GM19372 (cell line): ENCODE results near the gene CCDC97.
A peak's percentile ranks its signal among the peaks of the same experiment; 100 is the strongest.
"Not testable (repeated sequence)": the region's sequence is repeated elsewhere in the genome, so short reads cannot be mapped to it uniquely, and the experiment has no call there.

Source experiments
- ATAC-seq: cut with Tn5 transposase; IDR thresholded peaks from one replicate; pipeline ENCODE4 v1.9.1; 2021; ENCODE audit warnings: mild to moderate bottlenecking, low read depth, moderate library complexity; ENCODE audit not compliant: unreplicated experiment

CCDC97 gene

GRCh38 chr19:41330946-41331678 is 21.1 kb downstream of the CCDC97 start:
- ATAC-seq = no peak

- no peak for ATAC-seq
These were observed 22.0 kb downstream of the CCDC97 start for GRCh38 chr19:41332000-41332399.

DNA sequence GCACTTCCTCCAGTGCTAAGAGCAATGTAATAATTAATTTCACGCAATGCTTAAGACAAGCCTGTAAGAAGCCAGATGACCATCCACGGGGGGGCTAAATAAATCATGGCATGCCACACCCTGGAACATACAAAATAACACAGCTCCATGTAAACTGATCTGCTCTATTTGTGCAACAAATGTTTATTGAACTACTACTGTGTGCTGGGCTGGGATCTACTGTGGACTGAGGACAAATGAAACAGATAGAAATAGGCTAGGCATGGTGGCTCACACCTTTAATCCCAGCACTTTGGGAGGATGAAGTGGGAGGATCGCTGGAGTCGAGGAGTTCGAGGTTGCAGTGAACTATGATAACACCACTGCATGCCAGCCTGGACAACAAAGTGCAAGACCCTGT is 22.5 kb downstream of the CCDC97 start:
- no peak for ATAC-seq

DNA sequence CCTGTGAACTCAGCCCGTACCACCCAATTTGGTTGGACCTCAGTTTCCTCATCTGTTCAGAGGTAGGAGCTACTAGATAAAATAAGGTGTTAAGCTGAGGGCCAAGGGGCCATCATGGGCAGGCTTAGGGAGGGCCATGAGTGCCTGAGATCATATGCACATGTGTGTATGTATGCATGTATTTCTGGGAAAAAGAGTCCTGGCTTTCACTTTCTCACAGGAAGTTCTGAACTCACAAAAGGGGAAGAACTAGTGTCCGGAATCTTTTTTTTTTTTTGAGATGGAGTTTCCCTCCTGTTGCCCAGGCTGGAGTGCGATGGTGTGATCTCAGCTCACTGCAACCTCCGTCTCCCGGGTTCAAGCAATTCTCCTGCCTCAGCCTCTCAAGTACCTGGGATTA is 24.8 kb downstream of the CCDC97 start:
- no peak for ATAC-seq

GRCh38 chr19:41335467-41335866 is 25.5 kb downstream of the CCDC97 start:
- ATAC-seq = no peak

DNA sequence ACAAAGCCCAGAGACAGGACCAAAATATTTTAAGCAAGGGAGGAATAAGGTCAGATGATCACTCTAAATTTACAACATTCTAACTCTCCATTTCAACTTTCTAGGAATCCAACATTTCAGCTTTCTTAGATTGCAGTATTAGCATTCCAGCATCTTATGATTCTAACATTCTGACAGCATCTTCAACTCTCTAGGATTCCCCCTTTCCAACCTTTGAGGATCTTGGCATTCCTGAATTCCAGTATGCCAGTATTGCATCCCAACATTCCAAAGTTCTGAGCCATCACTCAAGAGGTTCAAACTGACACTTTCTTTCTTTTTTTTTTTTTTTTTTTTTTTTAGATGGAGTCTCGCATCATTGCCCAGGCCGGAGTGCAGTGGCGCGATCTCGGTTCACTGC is 30.0 kb downstream of the CCDC97 start:
- ATAC-seq = no peak

DNA sequence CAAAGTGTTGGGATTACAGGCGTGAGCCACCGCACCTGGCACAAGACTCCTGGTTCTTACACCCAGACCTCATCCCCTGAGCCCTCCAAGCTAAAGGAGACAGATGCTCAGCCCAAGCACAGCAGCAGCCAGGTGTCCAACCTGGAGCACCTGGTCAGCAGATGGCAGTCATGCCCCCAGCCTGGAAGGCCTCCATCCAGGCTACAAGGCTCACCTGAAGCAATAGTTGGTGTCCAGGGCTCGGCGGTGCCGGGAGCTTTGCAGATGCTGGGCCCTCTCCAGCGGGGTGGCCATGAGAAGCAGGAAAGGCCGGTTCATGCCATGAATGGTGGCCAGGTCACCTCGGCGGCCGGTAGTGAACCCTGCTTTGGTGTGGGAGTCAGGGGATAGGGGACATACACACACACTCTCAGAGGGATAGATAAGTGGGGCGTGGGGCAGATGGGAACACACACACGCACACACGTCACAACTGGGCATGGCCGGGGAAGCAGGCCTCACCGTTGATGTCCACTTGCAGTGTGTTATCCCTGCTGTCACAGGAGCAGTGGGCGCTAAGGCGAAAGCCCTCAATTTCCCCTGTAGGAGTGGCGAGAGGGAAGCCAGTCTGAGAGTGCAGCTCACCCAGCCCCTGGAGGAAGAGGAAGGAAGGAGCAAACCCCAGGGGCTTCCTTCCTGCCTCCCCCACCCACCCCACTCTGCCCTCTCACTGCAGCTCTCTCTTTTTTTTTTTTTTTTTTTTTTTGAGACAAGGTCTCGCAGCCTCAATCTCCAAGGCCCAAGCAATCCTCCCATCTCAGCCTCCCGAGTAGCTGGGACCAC is 31.9 kb downstream of the CCDC97 start:
- no peak for ATAC-seq

- ATAC-seq = no peak
These were observed 34.2 kb downstream of the CCDC97 start for GRCh38 chr19:41344162-41344561.

DNA sequence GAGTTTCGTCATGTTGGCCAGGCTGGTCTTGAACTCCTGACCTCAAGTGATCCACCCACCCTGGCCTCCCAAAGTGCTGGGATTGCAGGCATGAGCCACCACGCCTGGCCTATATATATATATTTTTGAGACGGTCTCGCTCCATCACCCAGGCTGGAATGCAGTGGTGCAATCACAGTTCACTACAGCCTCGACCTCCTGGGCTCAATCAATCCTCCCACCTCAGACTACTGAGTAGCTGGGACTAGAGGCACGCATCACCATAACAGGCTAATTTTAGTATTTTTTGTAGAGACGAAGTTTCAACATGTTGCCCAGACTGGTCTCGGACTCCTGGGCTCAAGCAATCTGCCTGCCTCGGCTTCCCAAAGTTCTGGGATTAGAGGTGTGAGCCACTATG is 36.9 kb downstream of the CCDC97 start:
- ATAC-seq = not testable (repeated sequence)

- ATAC-seq = no peak
These were observed 40.9 kb downstream of the CCDC97 start for GRCh38 chr19:41350735-41351338.

GRCh38 chr19:41351339-41352245 is 41.6 kb downstream of the CCDC97 start:
- ATAC-seq = peak; percentile 29

- ATAC-seq = no peak
These were observed 42.3 kb downstream of the CCDC97 start for GRCh38 chr19:41352279-41352608.

GRCh38 chr19:41352609-41353465 is 42.9 kb downstream of the CCDC97 start:
- ATAC-seq = no peak

GRCh38 chr19:41353466-41354342 is 43.7 kb downstream of the CCDC97 start, which contains the start of gene TGFB1:
TSS of gene TGFB1 (minus strand) at chr19:41353922. CDS start at chr19:41353044, 878 bp downstream.
- peak; percentile 57 for ATAC-seq

DNA sequence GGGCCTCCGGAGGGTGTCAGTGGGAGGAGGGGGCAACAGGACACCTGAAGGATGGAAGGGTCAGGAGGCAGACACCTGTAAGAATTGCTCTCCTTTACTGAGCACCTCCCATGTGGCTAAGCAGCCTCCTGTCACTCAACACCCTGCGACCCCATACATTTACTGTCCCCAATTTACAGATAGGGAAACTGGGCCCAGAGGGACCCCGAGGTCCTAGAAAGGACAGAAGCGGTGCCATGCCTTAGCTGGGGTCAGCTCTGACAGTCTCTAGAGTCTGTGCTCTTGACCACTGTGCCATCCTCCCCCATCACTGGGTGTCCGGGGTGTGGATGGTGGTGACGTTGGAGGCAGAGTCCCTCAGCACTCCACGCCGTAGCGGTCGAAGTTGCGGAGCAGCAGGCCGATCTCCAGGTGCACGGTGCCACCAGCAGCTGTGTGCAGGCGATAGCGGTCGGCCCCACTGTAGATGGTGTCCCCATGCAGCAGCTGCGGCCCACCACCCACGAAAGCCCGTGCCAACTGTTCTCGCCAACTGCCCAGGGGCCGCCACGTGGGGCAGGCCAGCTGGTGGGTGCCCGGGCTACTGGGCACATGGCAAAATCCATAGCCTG is 44.5 kb downstream of the CCDC97 start:
- no peak for ATAC-seq

DNA sequence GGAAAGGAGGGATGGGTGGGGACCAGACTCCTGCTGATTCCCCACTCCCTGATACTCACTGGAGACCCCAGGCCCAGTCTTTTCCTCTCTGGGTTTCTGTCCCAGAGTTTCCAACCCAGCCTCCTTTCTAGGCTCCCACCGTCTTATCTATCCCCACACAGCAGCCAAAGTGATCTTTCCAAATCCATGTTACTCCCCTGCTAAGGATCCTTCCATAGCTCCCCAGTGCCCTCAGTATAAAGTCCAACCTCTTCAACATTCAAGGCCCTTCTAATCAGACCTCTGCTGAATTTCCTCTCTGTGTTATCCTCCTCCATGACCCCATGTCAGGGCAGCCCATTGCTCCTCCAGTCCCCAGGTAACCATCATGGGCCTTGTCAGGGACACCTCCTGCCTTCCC is 45.1 kb downstream of the CCDC97 start:
- ATAC-seq = no peak

- ATAC-seq = no peak
These were observed 45.8 kb downstream of the CCDC97 start for GRCh38 chr19:41355802-41356201.
